GM12873 (cell line): Measurements from ENCODE around the gene MDC1.

Source experiments
- CTCF ChIP-seq: IDR thresholded peaks from 2 replicates; pipeline ENCODE4 v1.5.1; 2012; ENCODE audit warnings: low read depth, mild to moderate bottlenecking, moderate library complexity, low read length, control low read depth; ENCODE audit not compliant: insufficient read depth; ENCODE audit errors: missing control alignments

Gene MDC1

GRCh38 chr6:30691208-30691847 is 25.8 kb downstream of the MDC1 start:
- no peak for TF ChIP-seq CTCF

- TF ChIP-seq CTCF, result no peak
Observed at GRCh38 chr6:30690403-30691207, 26.5 kb downstream of the MDC1 start, which contains the start of gene NRM. Gene NRM, minus strand, starts transcription at chr6:30690984. Its CDS starts 10 bp downstream, at chr6:30690974.

- TF ChIP-seq CTCF, result no peak
Observed at GRCh38 chr6:30689985-30690384, 27.1 kb downstream of the MDC1 start.

- no peak for TF ChIP-seq CTCF
Observed at GRCh38 chr6:30689022-30689865, 27.8 kb downstream of the MDC1 start.

GRCh38 chr6:30688569-30688968 is 28.5 kb downstream of the MDC1 start:
- TF ChIP-seq CTCF, result peak; percentile 34

- no peak for TF ChIP-seq CTCF
Observed at GRCh38 chr6:30687659-30688431, 29.2 kb downstream of the MDC1 start.
